ENCODE results near the gene GNA14.

Gene GNA14

GRCh38 chr9:77600810-77601209 is 47.3 kb downstream of the GNA14 start:
- Histone ChIP-seq H3K27ac (ENCODE audit: low read depth, low read length) (no peak overlapping the region), H3K4me3 (ENCODE audit: low read depth, low read length) (no peak overlapping the region), H3K4me1 (ENCODE audit: control insufficient read depth, insufficient read depth, low read length, unreplicated experiment) (peaks cover 5% of the 10 kb centered on the region), H3K36me3 (ENCODE audit: insufficient read depth, low read length) (no peaks in the 10 kb centered on the region), H2AFZ (ENCODE audit: low read length, unreplicated experiment) (no peak overlapping the region), H3K27me3 (ENCODE audit: insufficient read depth, low read length) (peaks cover 14% of the 10 kb centered on the region), H3K79me2 (ENCODE audit: control insufficient read depth, insufficient read depth, low read length, unreplicated experiment) (no peaks in the 10 kb centered on the region)

GRCh38 chr9:77599492-77599891 is 48.6 kb downstream of the GNA14 start:
- Histone ChIP-seq H3K27ac (ENCODE audit: low read depth, low read length) (no peak overlapping the region), H3K27me3 (ENCODE audit: insufficient read depth, low read length) (peaks cover 2% of the 10 kb centered on the region; the same call in 1 of the 2 replicates), H3K79me2 (ENCODE audit: control insufficient read depth, insufficient read depth, low read length, unreplicated experiment) (no peaks in the 10 kb centered on the region), H3K36me3 (ENCODE audit: insufficient read depth, low read length) (no peaks in the 10 kb centered on the region), H2AFZ (ENCODE audit: low read length, unreplicated experiment) (no peak overlapping the region), H3K4me3 (ENCODE audit: low read depth, low read length) (no peak overlapping the region), H3K4me1 (ENCODE audit: control insufficient read depth, insufficient read depth, low read length, unreplicated experiment) (peaks cover 5% of the 10 kb centered on the region)

GRCh38 chr9:77598991-77599390 is 49.1 kb downstream of the GNA14 start:
- Histone ChIP-seq H3K4me3 (ENCODE audit: low read depth, low read length) (no peak overlapping the region), H3K36me3 (ENCODE audit: insufficient read depth, low read length) (no peaks in the 10 kb centered on the region), H3K4me1 (ENCODE audit: control insufficient read depth, insufficient read depth, low read length, unreplicated experiment) (peaks cover 5% of the 10 kb centered on the region), H3K27me3 (ENCODE audit: insufficient read depth, low read length) (no peaks in the 10 kb centered on the region), H3K27ac (ENCODE audit: low read depth, low read length) (no peak overlapping the region), H2AFZ (ENCODE audit: low read length, unreplicated experiment) (no peak overlapping the region), H3K79me2 (ENCODE audit: control insufficient read depth, insufficient read depth, low read length, unreplicated experiment) (no peaks in the 10 kb centered on the region)

GRCh38 chr9:77598524-77598923 is 49.6 kb downstream of the GNA14 start:
- peaks cover 5% of the 10 kb centered on the region for H3K4me1 ChIP-seq (ENCODE audit: control insufficient read depth, insufficient read depth, low read length, unreplicated experiment)
- H2AFZ ChIP-seq (ENCODE audit: low read length, unreplicated experiment) = peak overlapping the region; percentile 45
- H3K79me2 ChIP-seq (ENCODE audit: control insufficient read depth, insufficient read depth, low read length, unreplicated experiment) = no peaks in the 10 kb centered on the region
- H3K4me3 ChIP-seq (ENCODE audit: low read depth, low read length) = no peak overlapping the region
- H3K27ac ChIP-seq (ENCODE audit: low read depth, low read length) = no peak overlapping the region
- H3K27me3 ChIP-seq (ENCODE audit: insufficient read depth, low read length) = no peaks in the 10 kb centered on the region
- no peaks in the 10 kb centered on the region for H3K36me3 ChIP-seq (ENCODE audit: insufficient read depth, low read length)

- Histone ChIP-seq H2AFZ (ENCODE audit: low read length, unreplicated experiment) (no peak overlapping the region), H3K36me3 (ENCODE audit: insufficient read depth, low read length) (no peaks in the 10 kb centered on the region), H3K79me2 (ENCODE audit: control insufficient read depth, insufficient read depth, low read length, unreplicated experiment) (no peaks in the 10 kb centered on the region), H3K4me1 (ENCODE audit: control insufficient read depth, insufficient read depth, low read length, unreplicated experiment) (peaks cover 5% of the 10 kb centered on the region), H3K4me3 (ENCODE audit: low read depth, low read length) (no peak overlapping the region), H3K27ac (ENCODE audit: low read depth, low read length) (no peak overlapping the region), H3K27me3 (ENCODE audit: insufficient read depth, low read length) (no peaks in the 10 kb centered on the region)
Measured at GRCh38 chr9:77597057-77597456, 51.1 kb downstream of the GNA14 start.

- H3K4me1 ChIP-seq (ENCODE audit: control insufficient read depth, insufficient read depth, low read length, unreplicated experiment) = peaks cover 5% of the 10 kb centered on the region
- H3K4me3 ChIP-seq (ENCODE audit: low read depth, low read length) = no peak overlapping the region
- no peaks in the 10 kb centered on the region for H3K36me3 ChIP-seq (ENCODE audit: insufficient read depth, low read length)
Measured at GRCh38 chr9:77595426-77596095, 52.6 kb downstream of the GNA14 start.

GRCh38 chr9:77594963-77595362 is 53.2 kb downstream of the GNA14 start:
- H3K27ac ChIP-seq (ENCODE audit: low read depth, low read length) = no peak overlapping the region
- H3K79me2 ChIP-seq (ENCODE audit: control insufficient read depth, insufficient read depth, low read length, unreplicated experiment) = no peaks in the 10 kb centered on the region
- no peak overlapping the region for H3K4me3 ChIP-seq (ENCODE audit: low read depth, low read length)
- no peaks in the 10 kb centered on the region for H3K36me3 ChIP-seq (ENCODE audit: insufficient read depth, low read length)
- no peaks in the 10 kb centered on the region for H3K27me3 ChIP-seq (ENCODE audit: insufficient read depth, low read length)
- no peak overlapping the region for H2AFZ ChIP-seq (ENCODE audit: low read length, unreplicated experiment)
- peaks cover 5% of the 10 kb centered on the region for H3K4me1 ChIP-seq (ENCODE audit: control insufficient read depth, insufficient read depth, low read length, unreplicated experiment)

More at GRCh38 chr9:77595426-77596095, 52.6 kb downstream of the GNA14 start:
- Histone ChIP-seq H3K79me2 (ENCODE audit: control insufficient read depth, insufficient read depth, low read length, unreplicated experiment) (no peaks in the 10 kb centered on the region), H3K27ac (ENCODE audit: low read depth, low read length) (no peak overlapping the region), H3K27me3 (ENCODE audit: insufficient read depth, low read length) (no peaks in the 10 kb centered on the region), H2AFZ (ENCODE audit: low read length, unreplicated experiment) (no peak overlapping the region)

- H3K36me3 ChIP-seq (ENCODE audit: insufficient read depth, low read length) = no peaks in the 10 kb centered on the region
- no peak overlapping the region for H2AFZ ChIP-seq (ENCODE audit: low read length, unreplicated experiment)
- H3K79me2 ChIP-seq (ENCODE audit: control insufficient read depth, insufficient read depth, low read length, unreplicated experiment) = no peaks in the 10 kb centered on the region
- H3K4me1 ChIP-seq (ENCODE audit: control insufficient read depth, insufficient read depth, low read length, unreplicated experiment) = peaks cover 13% of the 10 kb centered on the region
- H3K27ac ChIP-seq (ENCODE audit: low read depth, low read length) = no peak overlapping the region
- H3K4me3 ChIP-seq (ENCODE audit: low read depth, low read length) = no peak overlapping the region
- H3K27me3 ChIP-seq (ENCODE audit: insufficient read depth, low read length) = no peaks in the 10 kb centered on the region
Measured at GRCh38 chr9:77593528-77593927, 54.6 kb downstream of the GNA14 start.

- H3K27me3 ChIP-seq (ENCODE audit: insufficient read depth, low read length) = no peaks in the 10 kb centered on the region
- no peaks in the 10 kb centered on the region for H3K79me2 ChIP-seq (ENCODE audit: control insufficient read depth, insufficient read depth, low read length, unreplicated experiment)
- no peak overlapping the region for H3K4me3 ChIP-seq (ENCODE audit: low read depth, low read length)
- H3K36me3 ChIP-seq (ENCODE audit: insufficient read depth, low read length) = no peaks in the 10 kb centered on the region
- no peak overlapping the region for H2AFZ ChIP-seq (ENCODE audit: low read length, unreplicated experiment)
- no peak overlapping the region for H3K27ac ChIP-seq (ENCODE audit: low read depth, low read length)
- H3K4me1 ChIP-seq (ENCODE audit: control insufficient read depth, insufficient read depth, low read length, unreplicated experiment) = peaks cover 16% of the 10 kb centered on the region
Measured at GRCh38 chr9:77592476-77592875, 55.6 kb downstream of the GNA14 start.

GRCh38 chr9:77589046-77589795 is 58.9 kb downstream of the GNA14 start:
- Histone ChIP-seq H3K27ac (ENCODE audit: low read depth, low read length) (no peak overlapping the region), H3K79me2 (ENCODE audit: control insufficient read depth, insufficient read depth, low read length, unreplicated experiment) (no peaks in the 10 kb centered on the region), H3K4me1 (ENCODE audit: control insufficient read depth, insufficient read depth, low read length, unreplicated experiment) (peaks cover 16% of the 10 kb centered on the region), H3K27me3 (ENCODE audit: insufficient read depth, low read length) (peaks cover 5% of the 10 kb centered on the region; the same call in 1 of the 2 replicates), H2AFZ (ENCODE audit: low read length, unreplicated experiment) (no peak overlapping the region), H3K36me3 (ENCODE audit: insufficient read depth, low read length) (no peaks in the 10 kb centered on the region), H3K4me3 (ENCODE audit: low read depth, low read length) (no peak overlapping the region)
